HG02884 (cell line): ENCODE data around the gene SCP2.
"Not testable (repeated sequence)": the region's sequence is repeated elsewhere in the genome, so short reads cannot be mapped to it uniquely, and the experiment has no call there.

ENCODE experiments used
- ATAC-seq: cut with Tn5 transposase; IDR thresholded peaks from one replicate; pipeline ENCODE4 v1.9.1; 2021; ENCODE audit warnings: mild to moderate bottlenecking, moderate library complexity; ENCODE audit not compliant: unreplicated experiment

Gene SCP2

DNA sequence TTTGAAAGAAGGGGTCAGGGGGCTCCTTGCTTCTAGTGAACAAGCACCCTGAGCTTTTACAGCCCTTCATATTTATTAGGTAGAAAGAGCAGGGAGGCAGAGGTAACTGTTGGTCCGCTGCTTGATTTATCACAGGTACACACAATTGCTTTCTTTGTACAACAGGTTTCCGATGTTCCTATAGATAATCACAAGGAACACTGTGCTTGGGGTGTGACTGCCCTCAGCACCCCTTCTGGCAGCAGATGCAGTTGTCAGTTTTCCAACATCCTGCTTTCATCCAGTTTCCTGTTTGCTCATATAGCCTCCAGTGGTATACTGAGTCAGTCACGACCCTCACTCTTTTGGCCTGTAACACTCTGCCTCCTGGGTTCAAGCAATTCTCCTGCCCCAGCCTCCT lies 40.6 kb downstream of the SCP2 start:
- ATAC-seq, result no peak

DNA sequence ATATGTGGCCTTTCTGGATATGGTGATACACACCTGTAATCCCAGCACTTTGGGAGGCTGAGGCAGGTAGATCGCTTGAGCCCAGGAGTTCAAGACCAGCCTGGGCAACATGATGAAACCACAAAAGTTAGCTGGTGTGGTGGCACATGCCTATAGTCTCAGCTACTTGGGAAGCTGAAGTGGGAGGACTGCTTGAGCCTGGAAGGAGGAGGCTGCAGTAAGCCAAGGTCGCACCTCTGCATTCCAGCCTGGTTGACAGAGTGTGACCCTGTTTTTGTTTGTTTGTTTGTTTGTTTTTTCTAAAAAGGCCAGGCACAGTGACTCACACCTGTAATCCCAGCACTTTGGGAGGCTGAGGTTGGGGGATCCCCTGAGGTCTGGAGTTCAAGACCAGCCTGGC lies 42.2 kb downstream of the SCP2 start:
- ATAC-seq, result not testable (repeated sequence)

- no peak for ATAC-seq
Measured at GRCh38 chr1:52970149-52970548, 43.1 kb downstream of the SCP2 start.

- no peak for ATAC-seq
Measured at GRCh38 chr1:52973841-52974240, 46.8 kb downstream of the SCP2 start.

DNA sequence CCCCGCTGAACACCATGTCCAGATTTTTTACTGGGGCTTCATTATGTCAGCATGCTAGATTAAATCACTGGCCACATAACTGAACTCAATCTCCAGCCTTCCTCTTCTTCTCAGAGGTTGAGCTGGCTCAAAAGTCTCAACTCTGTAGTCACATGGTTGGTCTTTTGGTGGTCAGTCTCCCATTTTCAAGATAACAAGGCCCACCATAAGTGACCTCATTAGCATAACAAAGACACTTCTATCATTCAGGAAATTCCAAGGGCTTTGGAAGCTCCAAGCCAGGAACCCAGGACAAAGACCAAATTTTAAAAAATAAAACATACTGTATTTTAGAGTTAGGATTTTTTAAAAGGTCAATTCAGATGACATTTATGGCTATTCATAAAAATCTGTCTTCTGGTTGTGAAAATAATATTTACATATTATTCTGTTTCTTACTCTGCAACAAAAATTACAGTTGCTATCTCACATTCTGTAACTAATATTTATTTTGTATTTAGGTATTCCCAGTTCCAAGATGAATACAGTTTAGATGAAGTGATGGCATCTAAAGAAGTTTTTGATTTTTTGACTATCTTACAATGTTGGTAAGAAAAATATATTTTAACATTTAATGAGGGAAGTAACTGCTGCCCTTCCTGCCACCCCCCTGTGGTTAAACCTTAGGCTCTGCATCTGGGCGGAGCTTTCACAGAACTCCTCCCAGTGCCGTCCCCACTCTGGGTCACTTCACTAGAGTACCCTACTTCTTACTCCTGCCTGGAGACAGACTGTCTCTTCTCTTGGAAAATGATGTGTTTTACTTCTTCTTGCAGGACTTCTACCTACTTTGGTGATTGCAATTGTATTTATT lies 49.3 kb downstream of the SCP2 start:
- ATAC-seq, result no peak

- ATAC-seq, result no peak
Measured at GRCh38 chr1:52978045-52978444, 51.0 kb downstream of the SCP2 start.

DNA sequence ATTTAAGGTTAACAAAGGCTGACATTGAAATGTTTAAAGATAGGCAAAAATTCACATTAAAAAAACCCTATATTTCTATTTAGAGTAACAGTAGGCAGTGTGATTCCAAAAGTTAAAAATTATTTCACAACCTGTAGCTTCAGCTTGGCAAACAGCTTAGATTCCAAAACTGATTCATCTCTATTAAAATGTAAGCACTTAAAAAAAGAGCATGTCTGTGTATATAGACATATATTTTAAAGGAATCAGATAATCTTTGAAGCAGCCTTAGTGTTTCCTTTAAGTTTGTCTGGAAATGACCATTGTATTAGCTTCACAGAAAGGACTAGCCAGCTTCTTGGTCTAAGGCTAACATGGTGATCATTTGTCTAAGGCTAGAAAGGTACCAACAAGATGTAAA lies 65.7 kb downstream of the SCP2 start:
- not testable (repeated sequence) for ATAC-seq

DNA sequence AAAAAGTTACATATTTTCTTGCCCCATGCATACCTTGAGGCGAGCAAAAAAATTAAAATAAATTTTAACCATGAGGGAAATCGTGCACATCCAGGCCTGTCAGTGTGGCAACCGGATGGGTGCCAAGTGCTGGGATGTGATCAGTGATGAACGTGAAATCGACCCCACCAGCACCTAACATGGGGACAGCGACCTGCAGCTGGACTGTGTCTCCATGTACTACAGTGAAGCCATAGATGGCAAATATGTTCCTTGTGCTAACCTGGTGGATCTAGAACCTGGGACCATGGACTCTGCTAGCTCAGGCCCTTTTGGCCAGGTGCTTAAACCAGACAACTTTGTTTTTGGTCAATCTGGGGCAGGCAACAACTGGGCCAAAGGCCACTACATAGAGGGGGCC lies 67.6 kb downstream of the SCP2 start:
- no peak for ATAC-seq

- no peak for ATAC-seq
Measured at GRCh38 chr1:52996653-52997052, 69.6 kb downstream of the SCP2 start.

GRCh38 chr1:53001128-53001527 lies 74.1 kb downstream of the SCP2 start:
- ATAC-seq, result no peak

DNA sequence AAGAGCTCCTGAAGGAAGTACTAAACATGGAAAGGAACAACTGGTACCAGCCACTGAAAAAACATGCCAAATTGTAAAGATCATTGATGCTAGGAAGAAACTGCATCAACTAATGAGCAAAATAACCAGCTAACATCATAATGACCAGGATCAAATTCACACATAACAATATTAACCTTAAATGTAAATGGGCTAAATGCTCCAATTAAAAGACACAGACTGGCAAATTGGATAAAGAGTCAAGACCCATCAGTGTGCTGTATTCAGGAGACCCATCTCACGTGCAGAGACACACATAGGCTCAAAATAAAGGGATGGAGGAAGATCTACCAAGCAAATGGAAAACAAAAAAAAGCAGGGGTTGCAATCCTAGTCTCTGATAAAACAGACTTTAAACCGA lies 79.5 kb downstream of the SCP2 start:
- ATAC-seq, result not testable (repeated sequence)

DNA sequence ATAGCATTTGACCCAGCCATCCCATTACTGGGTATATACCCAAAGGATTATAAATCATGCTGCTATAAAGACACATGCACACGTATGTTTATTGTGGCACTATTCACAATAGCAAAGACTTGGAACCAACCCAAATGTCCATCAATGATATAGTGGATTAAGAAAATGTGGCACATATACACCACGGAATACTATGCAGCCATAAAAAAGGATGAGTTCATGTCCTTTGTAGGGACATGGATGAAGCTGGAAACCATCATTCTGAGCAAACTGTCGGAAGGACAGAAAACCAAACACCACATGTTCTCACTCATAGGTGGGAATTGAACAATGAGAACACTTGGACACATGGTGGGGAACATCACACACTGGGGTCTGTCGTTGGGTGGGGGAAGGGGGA lies 83.2 kb downstream of the SCP2 start:
- not testable (repeated sequence) for ATAC-seq

DNA sequence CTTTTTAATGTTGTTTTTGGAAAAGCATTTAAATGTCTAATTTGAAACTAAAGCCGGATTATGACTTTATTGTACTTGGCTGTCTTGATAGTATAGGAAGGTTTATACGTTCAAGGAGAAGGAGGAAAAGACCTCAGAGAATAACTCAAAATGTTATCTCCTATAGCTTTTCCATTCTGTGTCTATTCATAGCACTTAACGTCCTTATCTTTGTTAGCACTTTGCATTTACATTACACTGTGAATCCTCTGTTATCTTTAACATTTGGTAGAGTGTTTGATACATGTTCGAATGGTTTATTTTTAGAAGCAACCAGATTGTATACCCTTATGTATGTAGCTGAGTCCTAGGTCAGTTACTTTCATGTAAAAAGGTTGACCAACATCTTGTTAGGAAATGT lies 84.1 kb downstream of the SCP2 start:
- no peak for ATAC-seq

DNA sequence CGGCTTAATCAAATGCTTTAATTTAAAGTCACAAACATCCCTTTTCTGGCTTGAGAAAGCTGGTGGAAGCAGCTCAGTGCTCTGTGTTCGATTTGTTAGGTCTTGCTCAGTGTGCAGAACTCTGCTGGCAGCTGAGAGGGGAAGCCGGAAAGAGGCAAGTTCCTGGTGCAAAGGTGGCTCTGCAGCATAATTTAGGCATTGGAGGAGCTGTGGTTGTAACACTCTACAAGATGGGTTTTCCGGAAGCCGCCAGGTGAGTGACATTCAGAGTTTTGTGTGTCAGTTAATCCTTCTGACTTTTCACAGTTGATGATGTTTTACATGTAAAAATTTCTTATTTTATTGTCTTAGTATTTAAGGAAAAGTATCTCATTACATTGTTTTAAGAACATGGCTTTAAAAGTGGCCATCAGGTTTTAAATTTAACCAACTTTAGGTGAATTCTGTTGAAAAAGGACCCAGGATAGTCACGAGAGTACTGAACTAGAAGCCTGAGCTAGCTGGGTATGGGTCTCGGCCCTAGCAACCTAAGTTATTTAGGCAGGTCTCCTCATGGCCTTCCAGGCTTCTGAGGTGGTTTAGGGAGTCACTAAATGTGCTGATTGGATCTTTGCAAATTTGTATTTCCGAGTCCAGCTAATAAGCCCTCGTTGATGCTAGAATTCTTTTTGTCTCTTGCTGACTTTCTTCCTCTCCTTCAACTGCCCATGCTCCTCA lies 87.9 kb downstream of the SCP2 start:
- no peak for ATAC-seq

- no peak for ATAC-seq
Measured at GRCh38 chr1:53015508-53015860, 88.4 kb downstream of the SCP2 start.

GRCh38 chr1:53016705-53017104 lies 89.6 kb downstream of the SCP2 start:
- ATAC-seq, result no peak

GRCh38 chr1:53020588-53020987 lies 93.5 kb downstream of the SCP2 start:
- ATAC-seq, result no peak

GRCh38 chr1:53022179-53022578 lies 95.1 kb downstream of the SCP2 start:
- no peak for ATAC-seq

DNA sequence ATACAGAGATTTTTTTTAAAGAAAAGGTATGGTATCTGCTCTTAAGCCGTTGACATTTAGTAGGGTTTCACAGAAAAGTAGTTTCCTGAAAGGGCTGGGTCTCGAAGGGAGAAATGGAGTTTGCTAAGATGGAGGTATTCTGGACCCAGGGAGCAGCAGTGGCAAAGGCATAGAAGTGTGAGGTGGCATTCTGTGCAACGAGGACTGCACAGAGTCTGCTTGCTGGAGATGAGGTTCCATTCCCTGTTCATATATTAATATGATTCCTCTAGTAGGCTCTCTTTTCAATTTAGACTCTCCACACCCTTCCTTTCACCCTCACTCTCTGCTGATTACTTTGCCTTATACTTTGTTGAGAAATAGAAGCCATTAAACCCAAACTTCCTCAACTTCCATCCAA lies 96.5 kb downstream of the SCP2 start:
- no peak for ATAC-seq

DNA sequence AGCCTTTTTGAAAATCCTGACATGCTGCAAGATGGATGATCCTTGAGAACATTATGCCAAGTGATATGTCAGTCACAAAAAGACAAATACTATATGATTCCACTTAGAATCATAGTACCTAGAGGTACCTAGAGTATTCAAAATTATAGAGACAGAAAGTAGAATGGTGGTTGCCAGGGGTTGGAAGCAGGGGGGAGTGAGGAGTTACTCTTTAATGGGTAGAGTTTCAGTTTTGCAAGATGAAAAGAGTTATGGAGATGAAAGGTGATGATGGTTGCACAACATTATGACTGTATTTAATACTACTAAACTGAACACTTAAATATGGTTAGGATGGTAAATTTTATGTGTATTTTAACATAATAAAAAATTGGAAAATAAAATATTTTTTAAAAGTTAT lies 97.0 kb downstream of the SCP2 start:
- no peak for ATAC-seq

GRCh38 chr1:53025034-53025768 lies 98.1 kb downstream of the SCP2 start:
- ATAC-seq, result no peak

- no peak for ATAC-seq
Measured at GRCh38 chr1:53025769-53026112, 98.7 kb downstream of the SCP2 start.
